SW480 (cell line): Measurements from ENCODE around the gene CHD9.
"Not testable (repeated sequence)": the region's sequence is repeated elsewhere in the genome, so short reads cannot be mapped to it uniquely, and the experiment has no call there.

ENCODE experiments used
- DNase-seq: peaks from one replicate; pipeline ENCODE4 v3.0.0-alpha.2; 2016; ENCODE audit warnings: low spot score

CHD9 gene

GRCh38 chr16:53075461-53075860, 20.7 kb downstream of the CHD9 start:
- not testable (repeated sequence) for DNase-seq

GRCh38 chr16:53078247-53078646, 23.5 kb downstream of the CHD9 start:
- no peak for DNase-seq

DNA sequence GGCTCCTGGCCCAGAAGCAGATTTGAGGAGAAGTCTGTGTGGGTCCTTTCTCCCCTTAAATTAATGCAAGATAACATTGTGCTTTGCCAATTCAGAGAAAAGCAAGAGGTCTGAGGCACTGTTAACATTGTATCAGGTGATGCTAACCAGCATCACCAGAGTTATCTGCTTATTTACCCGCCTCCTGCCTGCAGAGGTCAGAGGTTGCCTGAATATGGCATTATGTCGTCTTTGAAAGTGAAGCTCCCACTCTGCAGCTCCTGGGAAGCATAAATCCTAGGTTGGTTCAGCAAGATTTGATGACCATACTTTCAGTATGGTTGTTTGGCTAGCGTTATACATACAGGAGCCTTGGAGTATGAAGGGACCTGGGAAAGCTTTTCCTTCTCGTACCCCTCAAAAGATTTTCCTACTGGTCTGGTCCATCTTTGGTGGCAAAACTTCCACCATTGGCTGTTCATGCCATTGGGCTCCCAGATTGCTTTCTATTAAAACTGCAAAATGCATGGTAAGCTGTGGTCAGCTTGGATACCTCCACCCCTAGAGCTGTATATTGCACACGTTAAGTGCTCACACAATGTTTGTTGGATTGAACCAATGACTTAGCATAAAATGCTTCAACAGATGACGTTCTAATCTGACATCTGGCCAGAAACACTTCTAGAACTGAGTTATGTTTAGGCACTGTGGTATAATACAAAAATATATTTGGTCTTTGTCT, 24.1 kb downstream of the CHD9 start:
- no peak for DNase-seq

DNA sequence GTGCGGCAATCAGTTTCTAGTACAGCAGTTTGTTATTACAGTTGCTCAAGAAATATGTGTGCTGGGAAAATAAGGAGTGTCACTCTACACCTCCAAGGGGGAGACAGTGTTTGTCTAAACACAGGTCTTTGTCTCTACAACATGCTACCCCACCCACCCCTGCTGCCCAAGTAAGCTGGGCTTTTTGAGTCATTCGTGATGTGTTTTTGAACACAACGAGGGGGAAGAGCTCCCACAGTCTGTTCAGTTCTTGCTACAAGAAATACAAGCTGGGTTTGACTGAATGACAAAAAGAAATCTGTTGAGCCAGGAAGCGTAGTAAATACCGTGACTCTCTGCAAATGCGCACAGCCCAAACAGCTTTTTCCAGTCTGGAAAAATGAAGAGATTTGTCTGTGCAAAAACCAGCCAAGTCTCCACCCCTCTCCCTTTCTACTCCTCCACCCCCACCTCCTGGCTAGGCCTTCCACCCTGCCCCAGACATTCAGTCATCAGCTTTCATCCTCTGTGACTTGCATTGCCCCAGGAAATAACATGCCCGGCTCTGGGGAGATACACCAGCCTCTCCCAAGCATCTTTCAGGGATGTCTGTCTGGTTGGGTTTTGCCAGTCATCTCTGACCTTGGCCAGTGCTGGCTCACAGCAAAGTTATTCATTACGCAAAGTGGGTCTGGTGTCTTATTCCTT, 25.7 kb downstream of the CHD9 start:
- no peak for DNase-seq

- DNase-seq = no peak
Measured at GRCh38 chr16:53081032-53081424, 26.2 kb downstream of the CHD9 start.

GRCh38 chr16:53081686-53082407, 27.1 kb downstream of the CHD9 start:
- no peak for DNase-seq

GRCh38 chr16:53082509-53082908, 27.7 kb downstream of the CHD9 start:
- DNase-seq = no peak

GRCh38 chr16:53083119-53083518, 28.3 kb downstream of the CHD9 start:
- DNase-seq = no peak

DNA sequence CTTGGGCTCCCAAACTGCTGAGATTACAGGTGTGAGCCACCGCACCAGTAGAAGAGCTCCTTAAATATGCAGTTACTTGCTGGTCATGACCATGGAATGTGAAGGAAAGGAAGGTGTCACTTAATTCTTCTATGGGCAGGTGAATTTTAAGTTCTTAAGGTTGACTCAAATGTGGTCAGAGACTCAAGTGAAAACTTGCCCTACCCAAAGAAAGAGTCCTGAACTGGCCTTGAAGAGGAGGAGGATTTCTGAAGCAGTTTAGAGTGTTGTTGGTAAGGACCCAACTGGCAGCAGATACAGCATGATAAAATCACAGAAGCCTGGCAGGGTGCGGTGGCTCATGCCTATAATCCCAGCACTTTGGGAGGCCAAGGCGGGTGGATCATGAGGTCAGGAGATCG, 29.4 kb downstream of the CHD9 start:
- DNase-seq = no peak

- DNase-seq = no peak
Measured at GRCh38 chr16:53084746-53085334, 30.0 kb downstream of the CHD9 start.

DNA sequence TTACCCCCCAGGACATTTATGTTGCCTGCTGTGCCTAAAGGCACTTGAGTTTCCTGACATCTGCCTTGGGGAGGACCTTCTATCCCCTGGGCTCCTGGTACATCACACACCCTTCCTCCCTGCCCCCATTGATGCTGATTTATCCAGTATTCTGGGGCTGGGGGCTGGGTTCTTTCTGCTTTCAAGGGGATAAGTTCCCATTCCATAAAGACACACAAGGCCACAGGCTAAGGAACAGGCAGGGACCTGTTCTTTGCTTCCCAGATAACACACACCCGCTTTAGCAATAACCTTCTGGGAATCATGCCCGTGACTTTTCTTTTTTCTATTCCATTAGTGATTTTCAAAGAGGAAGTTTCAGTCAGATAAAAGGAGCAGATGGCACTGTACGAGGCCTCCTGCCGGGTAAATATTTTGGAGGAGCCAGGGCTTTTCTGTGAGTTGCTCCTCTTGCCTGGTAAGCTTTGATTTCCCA, 30.6 kb downstream of the CHD9 start:
- DNase-seq = no peak

GRCh38 chr16:53085931-53086421, 31.2 kb downstream of the CHD9 start:
- DNase-seq = no peak

DNA sequence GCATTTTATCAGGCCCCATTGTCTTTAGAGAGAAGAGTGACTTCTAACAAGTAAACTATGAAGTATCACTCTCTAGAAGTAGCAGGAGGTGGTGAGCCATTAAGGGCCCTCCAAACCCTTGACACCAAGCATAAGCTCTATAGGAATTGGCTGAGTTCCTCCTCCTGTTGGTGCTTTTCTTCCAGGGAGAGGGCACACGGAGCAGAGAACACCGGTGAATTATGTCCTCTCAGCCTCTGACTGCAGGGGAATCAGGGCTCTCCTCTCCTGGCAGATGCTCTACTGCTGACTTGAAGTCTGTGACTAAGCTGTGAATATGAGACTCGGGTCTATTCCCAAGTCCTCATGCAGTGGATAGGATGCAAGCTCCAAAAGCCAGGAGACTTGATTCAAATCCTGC, 32.3 kb downstream of the CHD9 start:
- DNase-seq = no peak

DNA sequence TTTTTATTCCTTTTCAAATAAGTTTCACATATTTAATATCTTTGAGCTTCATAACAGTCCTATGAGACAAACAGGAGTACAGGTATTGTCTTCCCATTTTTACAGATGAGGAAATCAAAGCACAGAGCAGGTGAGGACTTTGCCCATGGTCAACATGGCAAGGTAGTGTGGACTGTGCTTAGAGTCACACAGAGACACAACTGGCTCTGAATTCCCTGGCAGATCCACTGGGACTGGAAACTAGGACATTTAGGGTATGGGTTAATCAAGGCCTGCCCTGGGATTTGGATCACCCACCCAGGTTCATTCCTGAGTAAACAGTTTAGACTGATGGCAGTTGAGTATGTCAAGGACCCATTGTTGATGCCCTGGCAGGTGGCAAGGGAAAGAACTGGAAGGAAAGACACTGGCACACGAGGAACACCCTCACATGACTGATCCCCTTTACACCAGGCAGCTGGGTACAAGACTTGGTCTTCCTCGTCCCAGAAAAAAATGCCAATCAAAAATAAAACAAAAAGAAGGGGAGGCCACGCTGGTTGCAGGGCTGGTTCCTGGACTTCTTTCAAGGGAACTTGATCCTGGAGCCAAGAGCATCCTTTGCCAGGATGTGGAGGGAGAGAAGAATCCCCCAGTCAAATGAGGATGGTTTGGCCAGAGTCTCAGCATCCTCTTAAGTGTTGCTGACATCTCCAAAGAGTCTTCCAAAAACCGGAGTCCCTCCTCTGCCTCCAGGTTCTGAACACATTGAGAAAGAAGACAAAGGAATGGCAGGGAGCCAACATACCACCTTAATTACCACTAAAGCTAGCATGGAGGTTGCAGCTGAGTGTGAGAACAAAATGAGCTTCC, 34.9 kb downstream of the CHD9 start:
- no peak for DNase-seq

- no peak for DNase-seq
Measured at GRCh38 chr16:53090286-53090590, 35.4 kb downstream of the CHD9 start.

GRCh38 chr16:53090591-53091411, 36.0 kb downstream of the CHD9 start:
- peak; percentile 60 for DNase-seq

DNA sequence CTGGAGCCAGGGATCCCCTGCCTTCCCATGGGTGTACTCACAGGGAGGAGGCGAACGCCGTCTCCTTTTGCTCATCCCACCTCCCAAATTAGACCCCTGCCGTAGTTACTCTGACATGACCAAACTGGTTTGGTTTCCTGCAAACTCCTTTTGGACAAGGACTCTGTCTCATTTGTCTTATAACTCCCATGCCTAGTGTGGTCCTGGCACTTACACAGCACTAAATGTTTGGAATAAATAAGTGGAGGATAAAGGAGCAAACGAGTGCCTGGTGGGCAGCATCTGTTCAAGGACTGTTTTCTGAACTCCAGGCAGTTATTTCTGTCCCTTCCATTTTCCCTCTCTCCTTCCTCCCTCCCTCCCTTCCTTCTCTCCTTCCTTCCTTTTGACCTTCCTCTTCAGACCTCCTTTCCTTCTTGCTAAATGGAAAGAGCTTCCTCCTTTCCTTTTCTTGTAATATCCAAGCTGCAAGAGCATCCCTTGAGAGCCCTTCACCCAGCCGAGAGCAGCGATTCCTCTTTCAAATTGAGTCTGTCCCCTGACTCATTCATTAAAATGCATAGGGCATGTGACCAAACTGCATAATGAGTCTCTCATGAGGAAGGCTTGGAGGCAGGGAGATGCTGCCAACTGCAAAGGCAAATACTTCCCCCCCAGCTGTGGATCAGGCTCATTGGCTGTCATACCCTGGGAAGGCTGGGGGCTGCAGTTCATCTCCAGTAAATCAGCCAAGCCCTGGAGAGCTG, 36.8 kb downstream of the CHD9 start:
- DNase-seq = peak; percentile 28

- DNase-seq = no peak
Measured at GRCh38 chr16:53092284-53092683, 37.5 kb downstream of the CHD9 start.

GRCh38 chr16:53093162-53093744, 38.5 kb downstream of the CHD9 start:
- DNase-seq = no peak
